Head of caudate nucleus (tissue), 42 donors: Measurements from ENCODE around the gene UBR1.
"Not testable (repeated sequence)": the region's sequence is repeated elsewhere in the genome, so short reads cannot be mapped to it uniquely, and the experiment has no call there.

Experiments used
- DNase-seq, 42 donors: peaks; one replicate each; pipeline versions ENCODE4 v3.0.0 to v3.0.0-alpha.2; 2020 to 2021; ENCODE audit warnings: mixed read lengths in 7 of 42
- intact Hi-C: fragments of 100-400 bp; cut with DNase I; formaldehyde crosslinking; loops from one replicate; pipeline ENCODE4 v1.15.0; 2022

The UBR1 gene

DNA sequence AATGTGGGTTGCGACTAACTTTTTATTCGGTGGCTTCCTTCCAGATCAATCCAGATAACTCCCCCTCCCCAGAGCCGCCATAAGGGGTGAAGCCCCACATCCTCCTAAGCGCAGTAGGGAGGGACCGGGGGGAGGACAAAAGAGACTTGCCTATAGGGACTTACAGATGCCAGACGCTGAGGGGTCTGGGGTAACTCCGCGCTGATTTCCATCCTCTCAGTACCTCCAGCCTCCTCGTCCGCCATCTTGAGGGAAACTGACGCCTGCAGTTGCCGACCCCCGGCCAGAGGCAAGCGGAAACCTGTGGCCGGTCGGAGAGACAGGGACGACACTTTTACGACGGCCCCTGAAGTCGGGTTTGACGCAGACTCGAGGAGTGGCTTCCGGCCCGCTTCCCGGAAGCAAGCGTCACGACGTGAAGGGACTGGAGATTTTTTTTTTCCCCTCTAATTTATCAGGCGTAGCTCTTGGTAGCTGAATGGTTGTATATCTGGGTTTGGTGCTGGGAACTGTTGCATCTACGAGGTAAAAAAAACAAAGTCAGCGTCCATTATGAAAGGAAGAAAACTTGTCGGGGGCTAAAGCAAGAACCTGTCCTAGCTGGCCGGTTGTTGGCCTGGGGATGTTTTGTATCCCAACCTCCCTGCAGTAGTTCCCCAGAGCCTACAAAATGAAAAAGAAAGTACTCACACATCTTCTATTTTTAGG, at the start of gene UBR1:
Gene UBR1 (minus strand): TSS at position 261 of the 708 bp plus-strand sequence. CDS start 16 bp downstream, at position 245.
- intact Hi-C loops, result no loop called here
- DNase-seq, result peak; percentile 86 to 96 (median 92)

DNA sequence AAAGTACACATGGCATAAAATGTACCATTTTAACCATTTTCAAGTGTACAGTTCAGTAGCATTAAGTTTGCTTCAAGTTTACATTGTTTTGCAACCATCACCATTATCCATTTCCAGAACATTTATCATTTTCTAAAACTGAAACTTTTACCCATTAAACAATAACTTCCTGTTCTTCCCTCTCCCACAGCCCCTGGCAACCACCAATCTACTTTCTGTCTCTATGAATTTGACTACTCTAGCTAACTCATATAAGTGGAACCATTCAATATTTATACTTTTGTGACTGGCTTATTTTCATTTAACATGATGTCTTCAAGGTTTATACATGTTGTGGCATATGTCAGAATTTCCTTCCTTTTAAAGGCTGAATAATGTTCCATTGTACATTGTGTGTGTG, 47.4 kb upstream of the UBR1 start:
- DNase-seq, result no peak
- intact Hi-C loops, result no loop called here

DNA sequence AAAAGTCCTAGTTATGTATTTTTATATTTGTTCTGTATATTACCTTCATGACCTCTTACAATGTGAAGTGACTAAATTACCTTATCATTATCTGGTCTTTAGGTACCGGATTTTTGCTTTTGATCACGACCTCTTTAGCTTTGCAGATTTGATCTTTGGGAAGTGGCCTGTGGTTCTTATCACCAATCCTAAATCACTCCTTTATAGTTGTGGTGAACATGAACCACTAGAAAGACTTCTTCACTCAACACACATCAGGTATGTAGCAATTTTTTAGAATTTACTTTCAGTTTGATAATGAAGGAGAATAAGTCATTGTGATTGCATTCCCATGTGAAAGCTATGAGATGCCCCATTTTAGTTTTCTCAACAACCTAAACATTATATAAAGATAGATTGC, 45.9 kb upstream of the UBR1 start:
- intact Hi-C loops, result no loop called here
- no peak for DNase-seq

DNA sequence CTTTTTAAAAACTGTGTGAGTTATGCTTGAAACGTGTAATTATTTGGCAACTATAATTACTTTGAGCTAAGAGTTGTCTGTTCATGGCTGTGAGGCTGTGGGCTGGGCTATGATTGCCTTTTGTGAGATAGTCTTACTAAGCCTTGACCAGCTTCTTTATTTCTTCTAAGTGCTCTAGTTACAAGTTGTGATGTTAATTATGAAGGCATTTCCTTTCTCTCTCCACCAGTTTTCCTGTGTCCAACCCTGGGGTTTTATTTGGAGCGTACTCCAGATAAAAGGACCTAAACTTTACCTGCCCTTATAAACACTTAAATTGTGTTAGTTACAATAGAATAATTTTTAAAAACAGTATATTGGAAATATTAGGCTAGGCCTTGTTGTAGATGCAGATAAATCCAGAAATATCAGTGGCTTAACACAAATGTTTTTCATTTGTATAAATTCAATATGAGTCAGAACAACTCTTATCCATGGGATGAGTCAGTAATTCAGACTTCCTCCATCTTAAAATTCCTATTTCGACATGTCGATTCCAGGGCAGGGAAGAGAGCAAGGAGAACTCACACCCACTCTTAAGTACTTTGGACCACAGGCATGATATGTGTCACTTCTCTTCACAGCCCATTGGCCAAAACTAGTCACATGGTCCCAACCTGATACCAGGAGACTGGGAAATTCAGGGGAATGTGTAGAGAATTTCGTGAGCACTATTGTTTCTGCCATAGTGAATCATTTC, 44.5 kb upstream of the UBR1 start:
- intact Hi-C loops, result no loop called here
- no peak for DNase-seq

DNA sequence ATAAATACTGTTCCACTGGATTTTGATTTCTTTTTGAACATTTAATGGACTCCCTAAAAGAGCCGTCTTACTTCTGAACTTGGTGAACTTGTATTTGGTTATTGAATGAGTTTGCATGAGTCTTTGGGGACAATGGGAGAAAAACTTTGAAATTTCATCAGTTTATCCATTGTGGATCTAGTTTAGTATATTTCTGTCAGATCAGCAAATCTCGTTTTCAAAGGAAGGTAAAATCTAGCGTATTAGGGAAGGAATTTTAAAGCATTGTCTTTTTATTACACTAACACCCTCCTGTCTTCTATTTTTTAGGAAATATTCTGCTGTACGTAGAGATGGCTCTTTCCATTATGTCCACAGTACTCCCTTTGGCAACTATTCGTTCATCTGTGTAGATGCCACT, 40.3 kb upstream of the UBR1 start:
- DNase-seq, result no peak
- intact Hi-C loops, result no loop called here

DNA sequence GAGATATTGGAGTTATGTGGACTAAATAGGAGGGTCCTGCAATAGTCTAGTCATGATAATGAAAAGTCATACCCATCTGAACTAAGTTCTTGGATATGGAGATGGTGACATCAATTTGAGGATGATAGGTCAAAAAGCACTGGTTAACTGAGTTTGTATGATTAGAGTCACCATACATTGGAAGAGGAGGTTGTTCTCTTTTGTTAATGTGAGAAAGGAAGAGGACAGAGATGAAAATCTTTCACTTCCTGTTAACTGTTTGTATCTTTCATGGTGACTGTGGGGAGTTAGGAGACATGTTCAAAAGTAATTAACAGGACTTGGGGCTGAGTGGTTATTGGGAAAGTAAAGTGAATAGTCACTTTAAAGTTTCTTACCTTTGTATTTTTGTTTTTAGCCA, 38.7 kb upstream of the UBR1 start:
- intact Hi-C loops, result no loop called here
- no peak for DNase-seq

DNA sequence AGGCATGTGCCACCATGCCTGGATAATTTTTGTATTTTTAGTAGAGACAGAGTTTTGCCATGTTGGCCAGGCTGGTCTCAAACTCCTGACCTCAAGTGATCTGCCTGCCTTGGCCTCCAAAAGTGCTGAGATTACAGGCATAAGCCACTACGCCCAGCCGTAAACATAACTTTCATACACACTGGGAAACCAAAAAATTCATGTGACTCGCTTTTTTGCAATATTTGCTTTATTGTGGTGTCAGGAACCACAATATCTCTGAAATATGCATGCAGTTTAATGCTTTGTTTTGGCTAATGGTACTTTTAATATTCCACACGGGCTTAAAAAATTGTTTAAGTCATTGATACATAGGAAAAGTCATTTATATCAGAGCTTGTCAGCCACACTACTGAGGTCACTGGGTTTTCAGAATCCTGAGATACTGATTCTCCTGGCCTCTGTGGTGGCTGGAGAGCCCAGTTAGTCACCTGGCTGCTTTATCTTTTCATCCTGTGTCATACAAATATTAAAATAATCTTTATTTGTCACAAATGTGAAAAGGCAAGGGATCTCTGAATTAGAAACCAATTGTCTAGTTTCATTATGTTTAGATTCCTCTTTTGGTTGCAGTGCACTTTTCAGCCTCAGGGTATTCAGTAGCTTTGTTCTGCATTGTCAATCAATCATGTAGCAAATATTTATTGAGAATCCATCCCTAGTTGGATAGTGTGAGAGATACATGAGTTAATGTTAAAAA, 37.5 kb upstream of the UBR1 start:
- intact Hi-C loops, result no loop called here
- no peak for DNase-seq

DNA sequence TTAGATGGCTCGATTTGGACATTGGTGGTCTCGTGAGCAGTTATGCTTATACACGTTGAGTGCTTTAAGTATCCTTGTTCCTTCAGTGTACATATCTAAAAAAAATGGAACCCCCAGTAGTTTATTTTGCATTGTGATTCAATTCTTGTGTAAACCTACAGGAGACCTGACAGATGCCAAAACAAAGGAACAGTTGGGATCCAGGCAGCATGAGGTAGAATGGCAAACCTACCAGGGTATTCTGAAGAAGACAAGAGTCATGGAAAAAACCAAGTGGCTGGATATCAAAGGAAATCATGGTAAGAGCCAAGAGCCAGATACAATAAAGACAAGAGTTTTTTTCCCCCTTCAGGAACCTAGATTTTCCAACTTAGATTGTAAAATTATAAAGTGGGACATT, 29.5 kb upstream of the UBR1 start:
- intact Hi-C loops, result no loop called here
- no peak for DNase-seq

DNA sequence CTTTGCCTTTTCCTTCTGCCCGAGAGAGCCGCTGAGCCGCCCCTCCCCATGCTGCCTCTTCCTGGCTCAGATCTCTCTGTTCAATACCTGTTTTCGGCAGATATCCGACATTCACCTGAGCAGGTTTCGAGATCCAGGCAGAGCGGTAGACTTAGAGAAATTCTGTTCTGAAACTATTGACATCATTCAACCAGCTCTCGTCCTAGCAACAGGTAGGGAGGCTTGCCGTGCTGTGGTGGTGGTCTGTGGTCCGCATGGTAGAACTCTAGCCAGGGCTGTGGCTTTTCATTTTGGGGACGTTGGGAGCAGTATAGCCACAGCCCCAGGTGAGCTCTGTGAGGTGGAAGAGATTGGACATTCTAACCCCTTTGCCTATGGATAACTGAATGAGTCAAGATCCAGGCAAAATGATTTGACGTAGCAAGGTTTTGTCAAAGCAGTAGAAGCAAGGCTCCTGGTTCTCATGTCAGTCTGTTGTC, 28.4 kb upstream of the UBR1 start:
- intact Hi-C loops, result no loop called here
- peak in 7 of 42 donors; percentile 2 to 26 (median 6) for DNase-seq

DNA sequence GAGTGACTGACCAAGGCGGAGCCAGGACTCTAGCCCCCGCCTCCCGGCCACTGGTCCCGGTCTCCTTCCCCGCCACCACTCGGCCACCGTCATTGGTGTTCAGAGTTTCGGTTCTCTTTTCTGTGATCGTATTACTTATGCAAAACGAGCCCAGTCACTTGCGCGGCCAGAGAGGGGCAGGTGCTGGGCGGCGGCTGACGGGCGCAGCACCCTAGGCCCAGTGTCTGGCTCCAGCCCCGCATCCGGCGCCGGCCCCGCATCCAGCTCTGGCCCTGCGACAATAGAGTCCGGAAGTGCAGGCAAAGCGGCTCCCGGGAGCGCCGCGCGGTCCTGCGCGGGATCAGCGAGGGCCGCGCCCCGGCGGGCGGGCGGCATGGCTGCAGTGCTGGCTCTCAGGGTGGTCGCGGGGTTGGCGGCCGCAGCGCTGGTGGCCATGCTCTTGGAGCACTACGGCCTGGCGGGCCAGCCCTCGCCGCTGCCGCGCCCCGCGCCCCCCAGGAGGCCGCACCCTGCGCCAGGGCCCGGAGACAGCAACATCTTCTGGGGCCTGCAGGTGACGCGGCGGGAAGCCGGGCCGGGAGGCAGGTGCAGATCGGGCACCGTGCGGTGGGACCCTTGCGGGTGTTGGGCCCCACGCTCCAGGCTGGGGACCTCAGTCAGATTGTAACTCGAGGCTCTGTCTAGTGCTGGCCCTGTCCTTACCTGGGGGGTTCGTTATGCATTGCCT, 27.8 kb upstream of the UBR1 start, which contains the start of gene TMEM62:
Gene TMEM62 (plus strand): TSS at position 157 of the 727 bp plus-strand sequence. CDS start 217 bp downstream, at position 374.
- DNase-seq, result peak; percentile 57 to 87 (median 75)
- intact Hi-C loops, result no loop called here

DNA sequence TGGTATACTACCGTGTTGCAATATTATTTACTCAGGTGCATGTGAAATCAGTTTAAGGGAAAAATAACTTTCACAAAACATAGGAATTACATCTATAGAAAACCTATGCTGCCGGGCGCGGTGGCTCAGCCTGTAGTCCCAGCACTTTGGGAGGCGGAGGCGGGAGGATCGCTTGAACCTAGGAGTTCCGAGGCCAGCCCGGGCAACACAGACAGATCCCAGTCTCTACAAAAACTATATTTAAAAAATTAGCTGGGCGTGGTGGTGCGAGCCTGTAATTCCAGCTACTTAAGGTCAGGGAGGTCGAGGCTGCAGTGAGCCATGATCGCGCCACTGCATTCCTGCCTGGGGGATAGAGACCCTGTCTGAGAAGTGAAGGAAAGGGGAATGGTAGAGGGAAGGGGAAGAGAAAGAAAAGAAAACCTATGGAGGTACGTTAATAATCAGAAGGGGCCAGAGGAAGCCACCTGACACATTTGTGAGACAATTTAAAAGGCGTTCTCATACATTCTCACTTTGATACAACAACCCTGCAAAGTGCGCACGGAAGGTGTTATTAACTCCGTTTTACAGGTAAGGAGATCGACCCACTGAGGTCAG, 27.1 kb upstream of the UBR1 start:
- intact Hi-C loops, result no loop called here

DNA sequence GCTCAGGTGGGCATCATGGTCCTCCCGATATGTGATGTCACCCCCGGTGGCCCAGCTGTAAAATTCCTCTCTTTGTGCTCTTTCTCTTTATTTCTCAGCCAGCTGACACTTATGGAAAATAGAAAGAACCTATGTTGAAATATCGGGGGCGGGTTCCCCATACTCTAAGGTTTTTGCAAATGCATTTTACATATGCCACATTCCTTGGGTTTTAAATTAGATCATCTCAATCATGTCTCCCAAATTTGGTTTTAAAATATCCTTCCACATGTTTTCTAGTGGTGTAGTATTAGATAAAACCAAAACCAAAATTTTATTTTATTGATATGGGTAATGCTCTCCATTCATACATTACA, 23.1 kb upstream of the UBR1 start:
- DNase-seq, result no peak
- intact Hi-C loops, result no loop called here

More for the DNA sequence above, 27.1 kb upstream of the UBR1 start:
- peak in 18 of 42 donors; percentile 2 to 49 (median 14) for DNase-seq

DNA sequence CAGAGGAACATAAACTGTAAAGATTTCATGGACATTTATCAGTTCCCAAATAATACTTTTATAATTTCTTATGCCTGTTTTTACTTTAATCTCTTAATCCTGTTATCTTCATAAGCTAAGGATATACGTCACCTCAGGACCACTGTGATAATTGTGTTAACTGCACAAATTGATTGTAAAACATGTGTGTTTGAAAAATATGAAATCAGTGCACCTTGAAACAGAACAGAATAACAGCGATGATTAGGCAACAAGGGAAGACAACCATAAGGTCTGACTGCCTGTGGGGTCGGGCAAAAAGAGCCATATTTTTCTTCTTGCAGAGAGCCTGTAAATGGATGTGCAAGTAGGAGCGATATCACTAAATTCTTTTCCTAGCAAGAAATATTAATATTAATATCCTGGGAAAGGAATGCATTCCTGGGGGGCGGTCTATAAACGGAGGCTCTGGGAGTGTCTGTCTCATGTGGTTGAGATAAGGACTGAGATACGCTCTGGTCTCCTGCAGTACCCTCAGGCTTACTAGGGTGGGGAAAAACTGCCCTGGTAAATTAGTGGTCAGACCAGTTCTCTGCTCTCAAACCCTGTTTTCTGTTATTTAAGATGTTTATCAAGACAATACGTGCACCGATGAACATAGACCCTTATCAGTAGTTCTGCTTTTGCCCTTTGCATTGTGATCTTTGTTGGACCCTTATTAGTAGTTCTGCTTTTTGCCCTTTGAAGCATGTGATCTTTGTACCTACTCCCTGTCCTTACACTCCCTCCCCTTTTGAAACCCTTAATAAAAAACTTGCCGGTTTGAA, 22.5 kb upstream of the UBR1 start:
- not testable (repeated sequence) for DNase-seq

DNA sequence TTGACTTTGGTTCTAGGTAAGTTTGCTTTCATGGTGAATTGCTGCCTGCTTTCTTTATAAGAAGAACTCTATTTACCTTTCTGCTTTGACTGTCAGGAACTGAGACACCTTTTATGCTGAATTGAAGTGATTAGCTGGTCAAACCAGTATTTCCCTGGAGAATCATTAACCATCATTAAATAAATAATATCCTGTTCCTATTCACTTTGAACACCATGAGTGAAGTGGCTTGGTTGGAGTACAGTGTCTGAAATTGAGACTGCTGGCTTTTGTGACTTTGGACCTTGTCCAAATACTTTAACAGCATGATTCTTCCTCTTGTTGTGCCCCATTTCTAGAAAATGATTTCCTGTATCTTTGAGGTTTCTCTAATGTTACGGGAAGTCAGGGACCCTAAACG, 21.9 kb upstream of the UBR1 start:
- intact Hi-C loops, result no loop called here
- no peak for DNase-seq

More for the DNA sequence above, 22.5 kb upstream of the UBR1 start:
- intact Hi-C loops, result not testable (repeated sequence)

DNA sequence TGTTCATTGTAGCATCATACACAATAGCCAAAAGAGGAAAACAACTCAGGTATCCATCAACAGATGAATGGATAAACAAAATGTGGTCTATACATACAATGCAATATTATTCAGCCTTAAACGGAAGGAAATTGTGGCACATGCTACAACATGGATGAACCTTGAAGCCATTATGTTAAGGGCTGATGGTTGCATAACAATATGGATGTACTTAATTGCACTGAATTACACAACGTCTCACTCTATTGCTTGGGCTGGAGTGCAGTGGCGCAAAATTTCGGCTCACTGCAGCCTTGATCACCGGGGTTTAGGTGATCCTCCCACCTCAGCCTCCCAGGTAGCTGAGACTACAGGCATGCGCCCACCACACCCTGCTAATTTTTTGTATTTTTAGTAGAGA, 20.5 kb upstream of the UBR1 start:
- DNase-seq, result no peak
- intact Hi-C loops, result no loop called here

DNA sequence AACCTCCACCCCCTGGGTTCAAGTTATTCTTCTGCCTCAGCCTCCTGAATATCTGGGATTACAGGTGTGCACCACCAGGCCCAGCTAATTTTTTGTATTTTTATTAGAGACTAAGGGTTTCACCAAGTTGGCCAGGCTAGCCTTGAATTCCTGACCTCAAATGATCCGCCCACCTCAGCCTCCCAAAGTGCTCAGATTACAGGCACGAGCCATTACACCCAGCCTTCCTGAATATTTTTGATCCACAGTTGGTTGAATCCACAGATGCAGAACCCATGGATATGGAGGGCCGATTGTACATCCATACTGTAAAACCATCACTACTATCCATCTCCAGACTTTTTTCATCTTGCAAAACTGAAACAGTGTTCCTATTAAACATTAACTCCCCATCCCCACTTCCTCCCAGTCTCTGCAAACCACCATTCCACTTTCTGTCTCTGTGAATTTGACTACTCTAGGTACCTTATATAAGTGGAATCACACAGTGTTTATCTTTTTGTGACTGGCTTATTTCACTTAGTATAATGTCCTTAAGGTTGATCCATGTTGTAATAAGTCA, 19.3 kb upstream of the UBR1 start:
- intact Hi-C loops, result no loop called here
- no peak for DNase-seq

DNA sequence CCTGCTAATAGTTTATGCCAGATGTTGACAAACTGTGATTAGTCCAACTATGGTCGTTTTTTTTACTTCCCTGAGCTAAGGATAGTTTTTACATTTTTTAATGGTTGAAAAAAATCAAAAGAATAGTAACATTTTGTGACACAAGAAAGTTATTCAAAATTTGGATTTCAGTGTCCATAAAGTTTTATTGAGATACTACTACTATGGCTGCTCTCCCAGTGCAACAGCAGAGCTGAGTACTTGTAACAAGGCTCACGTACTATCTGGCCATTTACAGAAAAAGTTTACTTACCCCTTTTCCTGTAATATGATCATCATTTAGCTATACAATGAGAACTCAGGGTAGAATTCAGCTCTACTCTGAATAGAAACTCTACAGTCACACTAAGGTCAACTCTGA, 16.0 kb upstream of the UBR1 start:
- no peak for DNase-seq
- intact Hi-C loops, result no loop called here

DNA sequence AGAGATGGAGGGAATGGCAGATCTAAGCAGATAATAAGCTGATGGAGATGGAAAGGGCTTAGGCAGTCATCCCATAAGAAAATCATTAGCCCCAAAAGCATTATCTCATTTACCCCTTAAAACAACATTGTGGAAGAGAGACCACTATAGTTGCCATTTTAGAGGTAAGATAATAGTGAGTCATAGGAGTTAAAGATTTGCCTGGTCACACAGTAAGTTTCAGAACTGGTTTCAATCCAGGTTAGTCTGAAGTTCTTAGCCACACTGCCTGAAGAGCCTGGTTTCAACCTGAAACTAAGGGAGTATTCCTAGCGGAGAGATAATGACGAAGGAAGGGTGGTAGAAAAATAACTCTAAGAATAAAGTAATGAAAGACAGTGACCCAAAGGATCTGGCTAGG, 13.0 kb upstream of the UBR1 start:
- DNase-seq, result no peak
- intact Hi-C loops, result no loop called here
